MCF 10A (cell line): ENCODE results near the gene MIP. TPM values are rescaled to one million over a fixed set of nuclear protein-coding genes. Genes with fewer than 3 reads are reported as not detected.

Experiments used
- BruUV-seq: library from RNA; stranded (reverse); fragments of 400-500 nt; replicated peaks from 2 replicates; lab custom pipeline; 2021; lab: Mats Ljungman, UMichigan
- CTCF ChIA-PET: fragments of 300-600 bp; sonication (Branson Sonifier 250); formaldehyde crosslinking; extraction: SDS; loops from one replicate; lab custom pipeline; 2021; ENCODE audit warnings: antibody characterized with exemption, inconsistent platforms; lab: Yijun Ruan, JAX
- POLR2A ChIA-PET: fragments of 300-600, 350-650 bp; sonication (Branson Sonifier 250); formaldehyde crosslinking; extraction: SDS; loops from one replicate; lab custom pipeline; 2020; ENCODE audit warnings: antibody characterized with exemption, inconsistent platforms; lab: Yijun Ruan, JAX
- DNase-seq: peaks from one replicate; pipeline ENCODE4 v3.0.0-alpha.2; 2018; ENCODE audit not compliant: unreplicated experiment
- H3K27ac Mint-ChIP-seq: one replicate; pipeline ENCODE4 v1.8.0; 2022; ENCODE audit warnings: mild to moderate bottlenecking, low read depth, mixed read lengths; ENCODE audit not compliant: unreplicated experiment
- H3K27me3 Mint-ChIP-seq: one replicate; pipeline ENCODE4 v1.8.0; 2022; ENCODE audit warnings: mixed read lengths; ENCODE audit not compliant: insufficient read depth, unreplicated experiment
- H3K36me3 Mint-ChIP-seq: one replicate; pipeline ENCODE4 v1.8.0; 2022; ENCODE audit warnings: mild to moderate bottlenecking, moderate library complexity, mixed read lengths; ENCODE audit not compliant: insufficient read depth, unreplicated experiment
- H3K4me1 Mint-ChIP-seq: one replicate; pipeline ENCODE4 v1.8.0; 2022; ENCODE audit warnings: mixed read lengths; ENCODE audit not compliant: insufficient read depth, unreplicated experiment
- H3K4me3 Mint-ChIP-seq: one replicate; pipeline ENCODE4 v1.8.0; 2022; ENCODE audit warnings: mild to moderate bottlenecking, moderate library complexity, mixed read lengths; ENCODE audit not compliant: unreplicated experiment
- H3K9me3 Mint-ChIP-seq: one replicate; pipeline ENCODE4 v1.8.0; 2022; ENCODE audit warnings: mixed read lengths; ENCODE audit not compliant: unreplicated experiment
- intact Hi-C: fragments of 100-400 bp; cut with micrococcal nuclease; formaldehyde crosslinking; loops from 2 replicates; pipeline ENCODE4 v1.14.1; 2022
- total RNA-seq: library from RNA; stranded (reverse); gene quantifications from 2 replicates; pipeline ENCODE4 v1.2.3, GENCODE V29; 2022
- TF ChIP-seq, protein P1 (sequence below): fragments of 200-600 bp; IDR thresholded peaks from one replicate; pipeline ENCODE4 v1.8.0; 2022; ENCODE audit warnings: antibody characterized with exemption, mild to moderate bottlenecking; ENCODE audit not compliant: unreplicated experiment

Gene MIP
- total RNA-seq, 1 experiment from 2014 or later: not detected

DNA sequence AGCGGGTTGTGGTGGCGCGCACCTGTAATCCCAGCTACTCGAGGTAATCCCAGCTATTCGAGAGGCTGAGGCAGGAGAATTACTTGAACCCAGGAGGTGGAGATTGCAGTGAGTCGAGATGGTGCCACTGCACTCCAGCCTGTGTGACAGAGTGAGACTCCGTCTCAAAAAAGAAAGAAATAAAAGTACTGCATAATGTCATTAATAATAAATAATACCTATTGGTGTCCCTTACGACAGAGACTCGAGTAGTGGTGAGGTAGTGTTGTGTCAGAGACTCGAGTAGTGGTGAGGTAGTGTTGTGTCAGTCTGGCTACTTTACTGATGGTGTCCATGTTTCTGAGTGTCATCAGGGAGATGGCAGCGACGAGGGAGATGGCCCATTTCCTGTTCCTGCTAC, 32.2 kb upstream of the MIP start:
- TF ChIP-seq, protein P1, sequence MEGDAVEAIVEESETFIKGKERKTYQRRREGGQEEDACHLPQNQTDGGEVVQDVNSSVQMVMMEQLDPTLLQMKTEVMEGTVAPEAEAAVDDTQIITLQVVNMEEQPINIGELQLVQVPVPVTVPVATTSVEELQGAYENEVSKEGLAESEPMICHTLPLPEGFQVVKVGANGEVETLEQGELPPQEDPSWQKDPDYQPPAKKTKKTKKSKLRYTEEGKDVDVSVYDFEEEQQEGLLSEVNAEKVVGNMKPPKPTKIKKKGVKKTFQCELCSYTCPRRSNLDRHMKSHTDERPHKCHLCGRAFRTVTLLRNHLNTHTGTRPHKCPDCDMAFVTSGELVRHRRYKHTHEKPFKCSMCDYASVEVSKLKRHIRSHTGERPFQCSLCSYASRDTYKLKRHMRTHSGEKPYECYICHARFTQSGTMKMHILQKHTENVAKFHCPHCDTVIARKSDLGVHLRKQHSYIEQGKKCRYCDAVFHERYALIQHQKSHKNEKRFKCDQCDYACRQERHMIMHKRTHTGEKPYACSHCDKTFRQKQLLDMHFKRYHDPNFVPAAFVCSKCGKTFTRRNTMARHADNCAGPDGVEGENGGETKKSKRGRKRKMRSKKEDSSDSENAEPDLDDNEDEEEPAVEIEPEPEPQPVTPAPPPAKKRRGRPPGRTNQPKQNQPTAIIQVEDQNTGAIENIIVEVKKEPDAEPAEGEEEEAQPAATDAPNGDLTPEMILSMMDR: no peak
- Mint-ChIP-seq H3K36me3 (no peaks in the 10 kb centered on the region), H3K4me3 (peak overlapping the region; percentile 89), H3K4me1 (peaks cover 11% of the 10 kb centered on the region), H3K27ac (no peak overlapping the region), H3K27me3 (no peaks in the 10 kb centered on the region), H3K9me3 (no peaks in the 10 kb centered on the region)
- BruUV-seq: no TSS peak
- intact Hi-C loops: no loop called here
- DNase-seq: no peak
- POLR2A ChIA-PET: interaction anchor here (0.7 kb wide), 1 partner anchor 18 kb away, joined by 3 read pairs; no protein-coding TSS in a partner anchor
- CTCF ChIA-PET: interaction anchor here (1.1 kb wide), 1 partner anchor 22 kb away, joined by 3 read pairs; no protein-coding TSS in a partner anchor

DNA sequence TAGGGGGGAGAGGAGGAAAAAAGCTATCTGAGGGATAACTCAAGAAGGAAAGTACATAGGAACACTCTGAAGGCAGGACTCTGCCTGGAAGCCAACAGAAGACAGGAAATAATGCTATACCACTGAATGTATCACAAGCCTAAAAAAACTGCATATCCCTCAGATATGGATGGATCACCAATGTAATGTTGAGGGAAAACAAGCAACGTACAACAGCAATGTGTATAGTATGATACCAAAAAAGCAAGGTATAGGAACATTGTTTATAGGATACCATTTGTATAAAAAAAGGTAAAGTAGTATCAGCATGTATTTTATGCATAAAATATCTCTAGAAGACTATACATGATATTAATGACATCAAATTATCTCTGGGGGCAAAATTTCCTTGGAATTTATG, 30.1 kb upstream of the MIP start:
- intact Hi-C loops: no loop called here
- Mint-ChIP-seq H3K36me3 (no peaks in the 10 kb centered on the region), H3K4me3 (no peak overlapping the region), H3K4me1 (peaks cover 11% of the 10 kb centered on the region), H3K9me3 (no peaks in the 10 kb centered on the region), H3K27ac (no peak overlapping the region), H3K27me3 (no peaks in the 10 kb centered on the region)
- CTCF ChIA-PET: interaction anchor here (0.5 to 1.9 kb wide), 4 partner anchors 12 to 152 kb away, joined by 3 to 6 read pairs (median 4); no protein-coding TSS in a partner anchor
- POLR2A ChIA-PET: interaction anchor here (0.6 to 1.8 kb wide), 4 partner anchors 9 to 28 kb away, joined by 3 to 10 read pairs (median 3); partner anchors contain the start of gene SPRYD4
- BruUV-seq: no TSS peak
- no peak for DNase-seq
- TF ChIP-seq, protein P1: no peak

DNA sequence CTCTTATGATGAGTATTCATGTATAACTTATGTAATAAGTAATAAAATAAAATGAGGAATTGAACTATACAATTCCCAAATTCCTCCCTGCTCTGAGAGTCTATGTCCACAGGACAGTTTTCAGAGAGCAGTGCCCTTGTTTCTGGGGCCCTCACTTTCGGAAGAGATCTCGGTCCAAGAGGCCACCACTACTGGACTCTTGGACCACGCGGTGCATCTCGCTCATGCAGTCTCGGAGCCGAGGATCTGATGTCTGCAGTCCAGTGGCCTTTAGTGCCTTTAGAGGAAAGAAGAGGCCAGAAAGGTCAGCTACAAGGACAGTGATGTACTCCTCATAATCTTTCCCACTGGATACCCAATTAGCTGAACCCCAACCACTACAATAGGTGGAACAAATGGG, 25.2 kb upstream of the MIP start:
- no peak overlapping the region for H3K27ac Mint-ChIP-seq
- no peaks in the 10 kb centered on the region for H3K4me1 Mint-ChIP-seq
- H3K4me3 Mint-ChIP-seq: no peak overlapping the region
- DNase-seq: no peak
- ChIA-PET CTCF (interaction anchor here (0.5 kb wide), 1 partner anchor 286 kb away, joined by 4 read pairs; no protein-coding TSS in a partner anchor), POLR2A (interaction anchor here (0.7 to 6.0 kb wide), 3 partner anchors 10 to 684 kb away, joined by 3 to 40 read pairs (median 3); partner anchors contain the start of genes SPRYD4 and TIMELESS)
- intact Hi-C loops: no loop called here
- TF ChIP-seq, protein P1: no peak
- H3K27me3 Mint-ChIP-seq: no peaks in the 10 kb centered on the region
- no TSS peak for BruUV-seq
- peaks cover 6% of the 10 kb centered on the region for H3K36me3 Mint-ChIP-seq
- no peaks in the 10 kb centered on the region for H3K9me3 Mint-ChIP-seq

DNA sequence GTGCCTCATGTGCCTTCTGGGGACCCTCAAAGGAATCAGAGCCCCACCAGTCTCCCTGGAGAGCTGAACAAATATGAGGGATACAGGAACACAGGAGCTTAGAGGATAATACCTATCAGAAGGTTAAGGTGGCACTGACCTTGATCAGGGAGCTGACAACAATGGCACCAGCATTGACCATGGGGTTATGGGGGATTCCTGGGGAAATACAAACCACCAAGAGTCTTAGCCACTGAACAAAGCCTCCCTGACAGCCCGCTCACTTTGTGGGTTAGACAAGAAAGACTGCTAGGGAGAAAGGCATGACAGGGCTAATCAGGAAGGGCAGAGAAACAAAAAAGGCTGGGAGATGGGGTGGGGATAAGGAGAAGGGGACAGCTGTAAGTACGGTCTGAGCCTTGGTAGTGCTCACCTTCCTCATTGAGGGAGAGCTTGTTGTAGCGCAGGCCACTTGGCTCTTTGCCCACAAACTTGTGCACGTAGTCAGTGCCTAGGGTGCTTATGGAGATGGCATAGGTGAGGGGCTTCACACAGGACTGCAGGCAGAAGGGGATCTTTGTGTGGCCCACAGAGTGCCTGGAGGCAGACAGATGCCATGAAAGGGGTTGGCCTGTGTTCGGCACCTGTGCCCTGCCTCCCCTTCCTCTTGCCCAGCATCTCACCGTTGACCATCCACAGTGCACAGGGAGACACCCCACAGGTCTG, 23.2 kb upstream of the MIP start:
- Mint-ChIP-seq H3K27me3 (no peaks in the 10 kb centered on the region), H3K36me3 (peaks cover 18% of the 10 kb centered on the region), H3K4me1 (no peaks in the 10 kb centered on the region), H3K4me3 (no peak overlapping the region), H3K27ac (no peak overlapping the region), H3K9me3 (no peaks in the 10 kb centered on the region)
- intact Hi-C loops: no loop called here
- ChIA-PET POLR2A (interaction anchor here (0.7 to 6.0 kb wide), 2 partner anchors 8 to 11 kb away, joined by 4 to 40 read pairs; partner anchors contain the start of genes GLS2 and SPRYD4), CTCF (interaction anchor here (0.6 kb wide), 1 partner anchor 283 kb away, joined by 3 read pairs; no protein-coding TSS in a partner anchor)
- TF ChIP-seq, protein P1: no peak
- BruUV-seq: no TSS peak
- no peak for DNase-seq
